HUDEP-2 (cell line): ENCODE data around the gene GRM4.
A peak's percentile ranks its signal among the peaks of the same experiment; 100 is the strongest.

Source experiments
- DNase-seq, 76 experiments: peaks; one replicate each; lab custom pipeline; 2025; ENCODE audit not compliant: unreplicated experiment in 76 of 76; lab: John Stamatoyannopoulos, UW

GRM4 gene

DNA sequence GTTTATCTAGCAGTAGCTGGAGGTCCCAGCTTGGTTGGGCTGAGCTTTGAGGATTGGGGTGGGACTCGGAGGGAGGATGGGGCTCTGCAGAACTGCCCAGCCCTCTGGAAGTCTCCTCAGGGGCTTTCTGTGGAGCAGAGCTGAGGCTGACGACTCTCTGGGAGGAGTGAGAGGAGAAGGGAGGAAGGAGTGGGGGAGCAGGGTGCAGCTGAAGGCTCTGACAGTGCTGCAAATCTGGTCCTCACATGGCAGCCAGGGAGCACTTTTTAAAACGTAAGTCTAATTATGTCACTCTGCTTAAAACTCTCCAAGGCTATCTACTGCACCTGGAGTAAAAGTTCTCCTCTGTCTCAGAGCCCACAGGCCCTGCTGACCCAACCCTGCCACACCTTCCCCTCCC is 32.4 kb downstream of the GRM4 start:
- DNase-seq: no peak

DNA sequence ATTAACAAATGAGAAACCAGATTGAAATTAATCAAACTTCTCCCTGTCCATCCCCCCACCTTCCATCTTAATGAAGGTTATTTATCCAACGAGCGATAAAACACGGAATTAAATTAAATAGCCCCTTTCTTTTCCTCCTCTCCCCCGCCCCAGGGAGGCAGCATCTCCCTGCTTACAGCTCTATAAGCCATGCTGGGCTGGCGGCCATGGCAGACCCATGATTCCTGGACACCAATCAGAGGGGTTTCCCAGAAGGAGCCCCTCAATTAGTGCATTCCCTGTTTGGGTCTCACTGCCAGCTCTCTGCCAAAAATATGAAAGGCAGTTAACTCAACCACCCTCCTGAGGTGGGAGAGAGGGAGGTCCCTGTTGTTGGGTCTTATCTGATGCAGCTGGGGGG is 33.8 kb downstream of the GRM4 start:
- no peak for DNase-seq

DNA sequence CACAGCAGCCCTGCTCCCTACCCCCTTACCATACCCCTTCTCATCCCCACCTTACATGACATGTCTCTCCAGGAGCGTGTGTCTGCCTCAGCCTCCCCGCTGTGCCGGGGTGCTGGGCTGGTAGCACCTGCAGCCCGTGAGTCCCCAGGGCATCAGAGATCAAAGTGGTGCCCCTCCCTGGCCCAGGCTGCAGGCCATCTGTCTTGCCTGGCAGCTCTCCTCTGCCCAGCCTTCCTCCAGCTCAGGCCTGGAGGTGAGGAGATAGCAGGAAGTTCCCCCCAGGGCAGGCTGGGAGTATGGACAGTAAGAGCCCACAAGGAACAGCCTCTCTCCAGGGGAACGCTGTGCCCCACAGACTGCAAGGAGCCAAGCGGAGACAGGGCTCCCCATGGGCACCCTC is 35.3 kb downstream of the GRM4 start:
- DNase-seq: no peak

DNA sequence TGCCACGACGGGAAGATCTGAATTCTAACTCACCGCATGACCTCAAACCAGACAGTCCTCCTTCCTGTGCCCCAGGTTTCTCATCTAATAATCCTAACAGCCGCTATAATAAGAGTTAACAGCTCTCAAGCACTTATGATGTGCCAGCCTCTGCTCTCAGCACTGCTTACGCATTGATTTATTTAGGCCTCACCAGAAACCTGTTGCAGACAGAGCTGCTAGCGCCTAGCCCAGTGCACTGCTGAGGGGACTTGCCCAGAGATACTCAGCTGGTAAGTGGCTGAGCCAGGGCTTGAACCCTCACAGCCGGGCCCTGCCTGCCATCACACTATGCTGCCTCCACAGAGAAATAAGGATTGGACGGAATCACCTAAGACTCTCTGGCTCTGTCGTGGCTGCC is 37.7 kb downstream of the GRM4 start:
- DNase-seq: no peak

- DNase-seq: no peak
These were observed 39.0 kb downstream of the GRM4 start for GRCh38 chr6:34106900-34107299.

GRCh38 chr6:34106421-34106820 is 39.5 kb downstream of the GRM4 start:
- no peak for DNase-seq

DNA sequence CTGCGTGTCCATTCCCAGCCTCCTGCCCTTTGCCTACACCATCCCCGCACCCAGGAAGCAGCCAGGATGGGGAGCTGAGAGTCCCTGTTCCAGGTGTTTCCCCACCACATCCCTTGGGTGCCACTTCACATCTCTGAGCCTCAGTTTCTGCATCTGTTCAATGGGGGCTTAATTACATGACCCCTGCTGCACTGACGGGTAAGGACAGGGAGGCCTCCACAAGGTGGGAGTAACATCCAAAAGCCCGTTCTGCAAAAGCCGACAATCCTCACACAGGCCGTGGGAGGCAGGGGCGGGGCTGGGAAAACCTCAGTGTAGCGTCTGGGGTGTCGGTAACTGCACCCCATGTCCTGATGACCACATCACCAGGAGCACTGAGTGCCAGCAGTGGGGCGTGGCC is 41.3 kb downstream of the GRM4 start:
- DNase-seq: no peak

- DNase-seq: no peak
These were observed 41.7 kb downstream of the GRM4 start for GRCh38 chr6:34104186-34104585.

DNA sequence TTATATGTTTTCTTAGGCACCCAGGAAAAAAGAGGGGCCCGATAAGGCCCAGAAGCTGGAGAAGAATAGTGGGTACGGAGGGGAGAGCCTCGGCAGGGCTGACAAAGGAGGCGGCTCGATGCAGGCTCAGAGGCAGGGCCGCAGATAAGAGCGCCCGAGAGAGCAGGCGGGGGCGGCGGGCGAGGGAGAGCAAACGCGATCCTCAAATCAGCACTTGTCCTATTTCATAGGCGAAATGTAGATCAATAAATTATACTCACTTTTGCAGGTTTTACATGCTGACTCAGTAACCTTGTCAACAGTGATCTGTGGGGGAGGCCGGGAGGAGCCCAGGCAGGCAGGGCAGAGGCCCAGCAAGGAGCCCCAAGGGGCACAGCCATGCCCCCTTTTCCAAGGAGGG is 42.6 kb downstream of the GRM4 start:
- no peak for DNase-seq

DNA sequence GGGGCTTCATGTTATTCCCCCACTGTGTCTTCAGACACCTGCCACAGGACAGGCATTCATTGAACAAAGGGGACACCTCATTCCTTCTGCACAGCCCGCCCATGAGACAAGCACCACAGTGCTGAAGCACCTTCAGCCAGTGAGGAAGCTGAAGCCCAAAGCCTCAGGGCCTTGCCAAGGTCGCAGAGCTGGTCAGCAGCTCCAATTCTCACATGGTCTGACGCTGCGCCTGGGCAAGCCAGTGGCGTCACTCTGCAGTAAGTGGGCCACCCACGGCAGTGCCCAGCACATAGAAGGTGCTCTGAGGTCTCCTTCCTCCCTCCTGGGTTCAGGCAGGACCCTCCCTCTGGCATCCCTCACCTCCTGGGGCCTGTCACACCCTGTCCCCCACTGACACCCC is 43.2 kb downstream of the GRM4 start:
- DNase-seq: no peak

DNA sequence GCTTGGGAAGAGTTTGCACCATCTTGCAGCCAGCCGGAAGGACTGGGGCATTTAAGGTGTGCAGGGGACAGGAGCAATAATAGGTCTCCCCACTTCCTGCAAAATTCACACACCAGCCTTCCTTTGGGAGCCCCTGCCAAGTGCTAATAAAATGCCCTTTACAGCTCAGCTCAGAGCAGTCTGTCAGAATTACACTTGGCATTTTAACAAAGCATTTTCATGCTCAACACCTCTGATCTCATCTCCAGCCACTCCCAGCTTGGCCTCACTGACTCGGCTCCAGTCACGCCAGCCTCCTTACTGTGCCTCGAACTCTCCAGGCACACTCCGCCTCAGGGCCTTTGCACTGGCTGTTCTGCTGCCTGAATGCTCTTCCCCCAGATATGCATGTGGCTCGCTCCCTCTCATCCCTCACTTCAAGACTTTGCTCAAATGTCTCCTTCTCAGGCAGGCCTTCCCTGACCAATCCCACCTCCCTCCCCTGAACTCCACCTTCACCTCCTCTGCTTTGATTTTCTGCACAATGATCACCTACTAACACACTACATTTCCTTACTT is 43.7 kb downstream of the GRM4 start:
- DNase-seq: no peak

DNA sequence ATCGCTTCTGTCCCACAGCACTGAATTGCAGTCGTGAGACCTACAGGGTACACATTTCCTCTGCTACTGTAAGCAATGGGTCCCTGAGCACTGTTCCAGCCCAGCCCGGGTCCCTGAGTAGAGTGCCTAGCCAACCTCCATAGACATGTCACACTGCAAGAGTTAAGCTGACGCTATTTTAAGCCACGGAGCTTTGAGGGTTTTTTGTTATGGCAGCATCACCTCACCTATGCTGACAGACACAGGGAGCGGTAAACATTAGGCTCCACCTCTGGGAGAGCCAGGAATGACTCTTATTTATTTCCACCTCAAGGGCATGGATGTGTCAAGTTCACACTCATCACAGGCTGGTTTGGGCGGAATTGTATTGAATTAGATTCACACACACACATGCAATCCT is 45.1 kb downstream of the GRM4 start:
- DNase-seq: no peak

GRCh38 chr6:34099878-34100277 is 46.0 kb downstream of the GRM4 start:
- DNase-seq: no peak

- DNase-seq: no peak
These were observed 47.6 kb downstream of the GRM4 start for GRCh38 chr6:34098045-34098936.

GRCh38 chr6:34096814-34097213 is 49.1 kb downstream of the GRM4 start:
- no peak for DNase-seq

GRCh38 chr6:34096193-34096592 is 49.7 kb downstream of the GRM4 start:
- no peak for DNase-seq

DNA sequence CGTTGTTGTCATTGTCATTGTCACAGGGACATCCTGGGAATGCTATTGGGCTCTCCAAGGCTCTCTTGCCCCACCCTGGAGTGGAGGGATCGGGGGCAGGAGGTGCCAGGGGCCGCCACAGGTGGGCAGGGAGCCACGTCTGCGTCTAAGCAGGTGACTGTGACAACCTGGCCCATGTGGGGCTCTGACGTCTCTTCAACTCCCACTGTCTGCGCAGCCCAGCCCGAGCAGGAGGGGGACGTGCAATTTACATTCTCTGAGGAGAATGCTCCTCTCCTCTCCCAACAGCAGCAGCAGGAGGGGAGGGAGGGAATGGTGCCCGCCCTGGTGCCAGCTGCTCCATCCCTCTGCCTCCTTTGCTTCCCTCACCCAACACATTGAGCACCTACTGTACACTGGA is 50.1 kb downstream of the GRM4 start:
- peak in 1 of 76 experiments; percentile 22 for DNase-seq

GRCh38 chr6:34095136-34095505 is 50.8 kb downstream of the GRM4 start:
- no peak for DNase-seq

GRCh38 chr6:34094474-34095135 is 51.3 kb downstream of the GRM4 start:
- DNase-seq: no peak

DNA sequence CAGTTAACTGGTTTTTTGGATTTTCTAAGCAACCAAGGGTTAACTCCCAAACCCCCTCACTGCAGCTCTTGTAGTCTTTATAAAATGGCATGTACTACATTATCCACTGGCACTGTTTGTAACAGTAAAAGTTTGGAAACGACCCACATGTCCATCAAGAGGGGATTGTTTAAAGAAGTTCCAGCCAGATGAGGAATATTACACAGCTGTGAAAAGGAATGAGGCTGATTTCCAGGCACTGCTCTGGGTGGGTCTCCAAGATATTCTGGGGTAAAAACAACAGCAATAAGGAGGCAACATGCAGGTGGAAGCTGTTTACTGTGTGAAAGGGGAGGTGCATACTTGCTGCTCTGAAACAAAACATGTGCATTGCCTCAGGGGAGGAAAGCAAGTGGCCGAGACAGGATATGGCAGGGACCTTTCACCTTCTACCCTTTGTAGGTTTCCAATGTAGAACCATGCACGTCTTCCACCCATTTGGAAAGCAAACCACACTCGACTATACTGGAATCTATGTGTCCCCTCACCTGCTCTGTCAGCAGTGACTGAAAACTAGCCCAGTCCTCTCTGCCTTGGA is 51.9 kb downstream of the GRM4 start:
- DNase-seq: no peak

DNA sequence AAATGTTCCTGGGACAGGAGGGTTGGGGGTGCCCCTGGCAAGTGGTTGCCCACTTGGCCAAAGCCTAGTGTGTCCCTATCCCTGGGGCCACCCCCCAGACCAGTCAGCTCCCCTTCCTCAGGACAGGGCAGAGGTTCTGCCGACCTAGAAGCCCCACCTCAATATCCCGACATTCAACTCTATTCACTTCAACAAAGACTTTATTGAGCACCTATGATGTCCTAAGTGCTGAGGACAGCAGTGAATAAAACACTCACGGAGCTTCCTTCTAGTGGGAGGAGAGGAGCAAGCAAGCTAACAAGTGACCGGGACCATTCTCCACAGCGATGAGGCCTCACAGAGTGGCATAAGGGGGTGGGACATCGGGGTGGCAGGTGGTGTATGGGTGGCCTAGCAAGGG is 52.7 kb downstream of the GRM4 start:
- DNase-seq: no peak

DNA sequence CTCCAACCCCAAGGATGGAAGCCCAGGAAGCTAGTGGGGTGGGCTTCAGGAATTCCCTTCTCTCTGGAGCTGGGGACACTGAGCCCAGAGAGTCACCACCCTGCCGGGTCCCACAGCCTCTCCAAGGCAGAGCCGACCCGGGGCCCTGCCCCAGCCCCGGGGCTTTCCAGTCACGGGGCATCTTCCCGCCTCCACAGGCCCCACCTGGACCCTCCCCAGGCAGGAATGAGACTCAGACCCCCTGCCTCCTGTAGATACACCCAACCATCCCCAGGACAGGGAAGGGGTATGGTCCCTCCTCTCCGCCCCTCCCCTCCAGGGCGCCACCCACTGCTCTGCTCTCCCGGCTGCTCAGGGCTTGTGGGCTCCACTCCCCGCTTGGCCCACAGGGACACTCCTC is 53.3 kb downstream of the GRM4 start:
- no peak for DNase-seq
